GM19438 (cell line): ENCODE measurements around the gene ZNF823.
A peak's percentile ranks its signal among the peaks of the same experiment; 100 is the strongest.
"Not testable (repeated sequence)": the region's sequence is repeated elsewhere in the genome, so short reads cannot be mapped to it uniquely, and the experiment has no call there.

Experiments used
- ATAC-seq: cut with Tn5 transposase; IDR thresholded peaks from one replicate; pipeline ENCODE4 v1.9.1; 2021; ENCODE audit warnings: low read depth; ENCODE audit not compliant: unreplicated experiment

The ZNF823 gene

GRCh38 chr19:11738746-11739620 lies at the start of gene ZNF823:
TSS of gene ZNF823 (minus strand) at chr19:11738946. CDS start at chr19:11738819, 127 bp downstream.
- peak; percentile 74 for ATAC-seq

- no peak for ATAC-seq
These were observed 48.8 kb upstream of the ZNF823 start for GRCh38 chr19:11787536-11787935.

GRCh38 chr19:11784356-11784755 lies 45.6 kb upstream of the ZNF823 start:
- no peak for ATAC-seq

GRCh38 chr19:11783767-11784166 lies 45.0 kb upstream of the ZNF823 start:
- no peak for ATAC-seq

- ATAC-seq, result no peak
These were observed 42.7 kb upstream of the ZNF823 start for GRCh38 chr19:11781295-11782057.

- no peak for ATAC-seq
These were observed 41.8 kb upstream of the ZNF823 start for GRCh38 chr19:11780431-11781020.

- ATAC-seq, result not testable (repeated sequence)
These were observed 37.9 kb upstream of the ZNF823 start for GRCh38 chr19:11776669-11777068.

- not testable (repeated sequence) for ATAC-seq
These were observed 32.8 kb upstream of the ZNF823 start for GRCh38 chr19:11771520-11771919.

- no peak for ATAC-seq
These were observed 31.2 kb upstream of the ZNF823 start for GRCh38 chr19:11769995-11770394.

GRCh38 chr19:11767633-11768133 lies 28.9 kb upstream of the ZNF823 start:
- ATAC-seq, result no peak

GRCh38 chr19:11766597-11767591 lies 28.1 kb upstream of the ZNF823 start, which contains the start of gene ZNF441:
TSS of gene ZNF441 (plus strand) at chr19:11767000. CDS start at chr19:11767194, 194 bp downstream.
- peak; percentile 88 for ATAC-seq

GRCh38 chr19:11763611-11764010 lies 24.9 kb upstream of the ZNF823 start:
- no peak for ATAC-seq

- no peak for ATAC-seq
These were observed 24.4 kb upstream of the ZNF823 start for GRCh38 chr19:11763117-11763516.

GRCh38 chr19:11759805-11760204 lies 21.1 kb upstream of the ZNF823 start:
- ATAC-seq, result no peak

- no peak for ATAC-seq
These were observed 18.2 kb upstream of the ZNF823 start for GRCh38 chr19:11756965-11757364.

- no peak for ATAC-seq
These were observed 15.9 kb upstream of the ZNF823 start for GRCh38 chr19:11754663-11755062.

GRCh38 chr19:11752244-11752736 lies 13.5 kb upstream of the ZNF823 start:
- ATAC-seq, result no peak

- no peak for ATAC-seq
These were observed 11.0 kb upstream of the ZNF823 start for GRCh38 chr19:11749751-11750150.

GRCh38 chr19:11747277-11747676 lies 8.5 kb upstream of the ZNF823 start:
- ATAC-seq, result no peak

- no peak for ATAC-seq
These were observed 7.1 kb upstream of the ZNF823 start for GRCh38 chr19:11745869-11746268.
